CD4-positive, alpha-beta T cell treated with Interleukin-15 for 4 hours (primary cell): ENCODE measurements around the gene SFT2D2.

ENCODE experiments used
- DNase-seq: peaks from one replicate; pipeline ENCODE4 v3.0.0-alpha.2; 2020; ENCODE audit warnings: low spot score

Gene SFT2D2

GRCh38 chr1:168266644-168267186 is 40.9 kb downstream of the SFT2D2 start:
- no peak for DNase-seq

GRCh38 chr1:168271636-168272035 is 45.8 kb downstream of the SFT2D2 start:
- DNase-seq: no peak

- no peak for DNase-seq
Measured at GRCh38 chr1:168273575-168273974, 47.8 kb downstream of the SFT2D2 start.

GRCh38 chr1:168279253-168279652 is 53.4 kb downstream of the SFT2D2 start:
- DNase-seq: no peak

- DNase-seq: no peak
Measured at GRCh38 chr1:168280296-168280927, 54.6 kb downstream of the SFT2D2 start, which contains the start of gene TBX19. Gene TBX19 (plus strand): TSS chr1:168280877. CDS start chr1:168281091, 214 bp downstream.

GRCh38 chr1:168281603-168282325 is 56.0 kb downstream of the SFT2D2 start:
- no peak for DNase-seq

GRCh38 chr1:168285521-168285790 is 59.7 kb downstream of the SFT2D2 start:
- no peak for DNase-seq

- DNase-seq: no peak
Measured at GRCh38 chr1:168285971-168286927, 60.4 kb downstream of the SFT2D2 start.

GRCh38 chr1:168287237-168287664 is 61.4 kb downstream of the SFT2D2 start:
- DNase-seq: no peak

- DNase-seq: no peak
Measured at GRCh38 chr1:168288311-168289052, 62.7 kb downstream of the SFT2D2 start.

- no peak for DNase-seq
Measured at GRCh38 chr1:168291222-168291837, 65.5 kb downstream of the SFT2D2 start.

- DNase-seq: no peak
Measured at GRCh38 chr1:168293356-168293755, 67.6 kb downstream of the SFT2D2 start.

- no peak for DNase-seq
Measured at GRCh38 chr1:168295411-168296114, 69.8 kb downstream of the SFT2D2 start.

GRCh38 chr1:168297019-168297730 is 71.4 kb downstream of the SFT2D2 start:
- no peak for DNase-seq

- no peak for DNase-seq
Measured at GRCh38 chr1:168298446-168298845, 72.6 kb downstream of the SFT2D2 start.

- DNase-seq: no peak
Measured at GRCh38 chr1:168300626-168301025, 74.8 kb downstream of the SFT2D2 start.

GRCh38 chr1:168301664-168302320 is 76.0 kb downstream of the SFT2D2 start:
- no peak for DNase-seq
